Fibroblast of the aortic adventitia (primary cell): Measurements from ENCODE around the gene TPCN1. TPM values are rescaled to one million over a fixed set of nuclear protein-coding genes. Genes with fewer than 3 reads are reported as not detected.

Experiments used
- DNase-seq: peaks from one replicate; pipeline ENCODE4 v3.0.0-alpha.2; 2010; ENCODE audit warnings: low read depth
- H3K4me3 ChIP-seq: 2 replicates; pipeline ENCODE4 v1.5.1; 2011; ENCODE audit warnings: low read depth, mild to moderate bottlenecking, control low read depth, low read length, moderate library complexity
- total RNA-seq: library from RNA; depleted of rRNA; stranded (reverse); fragments of >200 nt; gene quantifications from 2 replicates; pipeline ENCODE4 v1.2.3, GENCODE V29; 2012; ENCODE audit warnings: low replicate concordance
- TF ChIP-seq, protein P1 (sequence below): IDR thresholded peaks from 2 replicates; pipeline ENCODE4 v1.5.1; 2011; ENCODE audit warnings: mild to moderate bottlenecking, low read length, control low read depth, inconsistent platforms; ENCODE audit not compliant: insufficient read depth

The TPCN1 gene
- total RNA-seq, 1 donor = 20.4 TPM

DNA sequence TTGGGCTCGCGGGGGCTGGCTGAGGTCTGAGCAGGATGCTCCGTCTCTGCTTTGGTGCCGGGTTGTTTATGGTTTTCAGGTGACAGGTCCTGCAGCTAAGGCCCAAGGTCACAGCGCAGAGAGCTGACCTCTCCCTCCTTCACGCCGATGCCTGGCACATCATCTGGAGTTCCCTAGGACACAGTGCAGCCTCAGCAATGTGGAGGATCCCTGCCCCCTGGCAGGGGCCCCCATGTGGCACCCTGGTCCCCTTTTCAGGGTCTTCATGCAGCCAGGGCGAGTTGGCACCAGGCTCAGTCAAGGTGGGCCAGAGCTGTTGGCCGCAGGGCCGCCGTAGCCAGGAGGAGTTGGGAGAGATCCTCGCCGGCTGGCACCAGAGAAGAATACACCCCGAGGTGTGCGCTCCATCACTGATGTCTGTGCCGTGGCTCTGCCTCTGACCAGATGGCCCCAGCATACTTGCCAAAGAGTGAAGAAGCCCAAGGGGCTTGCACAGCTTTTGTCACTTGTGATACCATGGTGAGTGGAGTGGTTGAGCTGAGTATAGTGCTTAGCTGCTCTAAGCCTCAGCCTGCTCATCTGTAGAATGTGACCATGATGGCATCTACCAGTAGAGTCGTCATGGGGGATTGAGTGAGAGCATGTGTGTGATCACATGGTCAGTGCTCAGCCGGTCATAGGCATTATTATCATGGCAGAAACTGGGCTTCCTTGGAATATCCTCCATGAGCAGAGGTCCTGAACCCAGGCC lies 11.0 kb downstream of the TPCN1 start:
- TF ChIP-seq, protein P1, sequence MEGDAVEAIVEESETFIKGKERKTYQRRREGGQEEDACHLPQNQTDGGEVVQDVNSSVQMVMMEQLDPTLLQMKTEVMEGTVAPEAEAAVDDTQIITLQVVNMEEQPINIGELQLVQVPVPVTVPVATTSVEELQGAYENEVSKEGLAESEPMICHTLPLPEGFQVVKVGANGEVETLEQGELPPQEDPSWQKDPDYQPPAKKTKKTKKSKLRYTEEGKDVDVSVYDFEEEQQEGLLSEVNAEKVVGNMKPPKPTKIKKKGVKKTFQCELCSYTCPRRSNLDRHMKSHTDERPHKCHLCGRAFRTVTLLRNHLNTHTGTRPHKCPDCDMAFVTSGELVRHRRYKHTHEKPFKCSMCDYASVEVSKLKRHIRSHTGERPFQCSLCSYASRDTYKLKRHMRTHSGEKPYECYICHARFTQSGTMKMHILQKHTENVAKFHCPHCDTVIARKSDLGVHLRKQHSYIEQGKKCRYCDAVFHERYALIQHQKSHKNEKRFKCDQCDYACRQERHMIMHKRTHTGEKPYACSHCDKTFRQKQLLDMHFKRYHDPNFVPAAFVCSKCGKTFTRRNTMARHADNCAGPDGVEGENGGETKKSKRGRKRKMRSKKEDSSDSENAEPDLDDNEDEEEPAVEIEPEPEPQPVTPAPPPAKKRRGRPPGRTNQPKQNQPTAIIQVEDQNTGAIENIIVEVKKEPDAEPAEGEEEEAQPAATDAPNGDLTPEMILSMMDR = no peak
- no peak overlapping the region for H3K4me3 ChIP-seq
- no peak for DNase-seq

DNA sequence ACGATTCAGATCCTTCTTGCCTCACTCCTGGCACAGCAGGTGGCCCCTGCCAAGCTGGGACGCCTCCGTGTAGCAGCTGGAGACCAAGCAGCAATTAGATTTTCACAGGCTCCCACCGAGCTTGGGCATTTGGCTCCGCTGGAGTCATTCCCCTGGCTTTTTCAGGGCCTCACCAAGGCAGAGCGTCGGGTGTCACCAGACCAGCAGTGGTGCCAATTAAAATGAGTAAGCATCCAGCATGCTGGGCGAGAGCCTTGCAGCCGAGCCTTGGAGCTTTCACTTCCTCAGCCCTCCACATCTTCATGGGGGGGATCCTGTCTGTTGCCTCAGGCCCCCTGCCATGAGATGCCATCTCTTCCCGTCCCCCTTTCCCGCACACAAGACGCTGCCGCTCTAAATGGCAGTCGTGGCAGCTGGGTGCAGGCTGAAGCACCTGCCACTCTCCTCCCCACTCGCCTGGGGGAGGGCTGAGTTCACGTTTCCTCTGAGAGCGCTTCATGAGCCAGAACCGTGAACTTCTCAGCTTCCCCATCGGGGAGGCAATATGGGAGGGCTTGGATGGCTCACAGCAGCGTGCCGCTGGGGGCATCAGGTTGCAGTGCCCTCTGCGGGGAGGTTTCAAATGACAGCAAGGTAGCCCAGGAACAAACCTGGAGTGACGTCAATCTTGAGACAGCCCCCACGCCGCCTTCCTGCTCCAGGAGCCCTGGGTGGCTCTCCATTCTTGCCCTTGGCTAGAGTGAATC lies 11.7 kb downstream of the TPCN1 start:
- TF ChIP-seq, protein P1 = no peak
- H3K4me3 ChIP-seq = no peak overlapping the region
- DNase-seq = peak; percentile 35

DNA sequence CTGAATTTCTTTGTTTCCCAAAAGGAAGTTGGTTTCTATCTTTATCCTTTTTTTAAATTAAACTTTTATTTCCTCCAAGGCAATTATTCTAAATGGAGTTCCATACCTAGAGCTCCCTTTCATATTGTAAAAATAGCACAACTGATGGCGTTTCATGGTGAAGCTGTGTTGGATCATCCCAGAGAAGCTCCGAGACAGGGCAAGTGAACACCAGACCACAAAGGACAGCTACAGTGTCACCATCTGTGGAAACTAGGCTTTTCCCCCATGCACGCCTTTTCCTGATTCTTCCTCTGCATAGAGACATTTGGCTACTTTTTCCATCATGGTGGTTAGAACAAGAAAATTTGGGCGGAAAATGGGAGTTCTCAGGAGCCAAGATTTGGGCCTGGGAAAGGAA lies 12.7 kb downstream of the TPCN1 start:
- TF ChIP-seq, protein P1 = no peak
- DNase-seq = no peak
- H3K4me3 ChIP-seq = no peak overlapping the region

DNA sequence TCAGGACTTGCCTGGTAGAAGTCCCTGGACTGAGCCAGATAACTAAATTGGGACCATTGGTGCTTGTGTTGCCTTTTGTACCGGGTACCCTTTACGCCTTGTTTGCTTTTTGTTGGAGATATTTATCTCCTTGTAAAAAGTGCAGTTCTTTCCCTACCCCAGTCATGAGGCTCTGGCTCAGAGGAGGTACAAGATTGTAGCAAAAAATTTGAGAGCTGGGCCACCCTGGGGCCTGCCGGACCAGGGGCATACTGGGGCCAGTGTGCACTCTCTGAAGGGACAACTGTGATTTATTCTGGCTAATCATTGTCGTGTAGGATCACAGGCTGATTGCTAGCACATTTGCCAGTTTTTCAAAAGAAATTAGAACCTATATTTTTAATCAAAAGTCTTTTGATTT lies 13.2 kb downstream of the TPCN1 start:
- DNase-seq = no peak
- H3K4me3 ChIP-seq = no peak overlapping the region
- TF ChIP-seq, protein P1 = no peak

DNA sequence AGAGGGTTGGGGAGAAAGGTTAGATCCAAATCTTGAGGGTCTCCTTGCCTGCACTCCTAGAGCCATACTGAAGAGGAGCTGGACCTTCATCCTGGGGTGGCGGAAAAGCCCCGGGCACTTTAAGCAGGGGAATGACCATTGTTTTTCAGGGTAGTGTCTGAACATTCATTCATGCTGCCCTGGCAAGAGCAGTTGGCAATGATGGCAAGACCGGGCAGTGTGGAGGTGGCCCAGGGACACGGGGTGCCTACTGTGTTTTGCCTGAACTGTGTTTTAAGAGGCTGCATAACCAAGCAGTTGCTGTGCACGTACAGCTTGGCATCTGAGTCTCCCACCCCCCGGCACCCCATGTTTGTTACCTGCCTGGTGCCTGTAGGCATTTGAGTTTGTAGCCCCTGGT lies 14.7 kb downstream of the TPCN1 start:
- TF ChIP-seq, protein P1 = no peak
- DNase-seq = no peak
- no peak overlapping the region for H3K4me3 ChIP-seq

DNA sequence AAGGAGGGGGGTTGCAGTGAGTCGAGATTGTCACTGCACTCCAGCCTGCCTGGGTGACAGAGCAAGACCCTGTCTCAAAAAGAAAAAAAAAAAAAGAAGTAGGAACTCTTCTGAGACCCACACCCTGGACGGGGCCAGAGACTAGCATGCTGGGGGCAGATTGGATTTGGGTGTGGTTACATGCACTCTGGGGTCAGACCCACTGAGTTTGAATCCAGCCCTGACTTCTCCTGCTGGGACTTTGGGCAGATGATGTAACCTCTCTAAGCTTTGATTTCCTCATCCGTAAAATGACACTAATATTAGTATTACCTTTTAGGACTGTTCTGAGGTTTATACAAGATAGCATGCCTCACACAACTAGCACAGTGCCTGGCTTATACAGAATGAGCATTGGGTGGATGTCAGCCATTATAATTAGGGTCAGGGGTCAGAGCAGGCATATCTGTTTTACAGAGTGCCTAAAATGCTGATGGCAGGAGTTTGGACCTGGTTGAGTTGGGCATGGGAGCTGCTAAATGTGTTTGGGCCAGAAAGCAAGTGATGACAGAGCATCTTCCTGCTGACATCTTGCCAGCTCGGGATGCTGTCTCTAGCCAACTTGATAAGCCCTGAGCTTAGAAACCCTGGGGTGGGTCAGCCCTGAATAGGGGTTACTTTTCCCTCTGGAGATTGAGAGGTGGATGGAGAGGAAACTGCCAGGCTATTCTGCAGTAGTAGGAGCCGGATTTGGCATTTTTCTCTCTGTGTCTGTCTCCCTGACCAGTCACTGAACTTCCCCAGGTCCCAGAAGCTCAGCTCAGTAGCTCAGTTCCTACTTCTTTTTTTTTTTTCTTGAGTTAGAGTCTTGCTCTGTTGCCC lies 15.5 kb downstream of the TPCN1 start:
- H3K4me3 ChIP-seq = no peak overlapping the region
- TF ChIP-seq, protein P1 = no peak
- no peak for DNase-seq
